A549 (cell line): ENCODE measurements around the gene SEMA5A.

Source experiments
- BHLHE40 ChIP-seq: IDR thresholded peaks from 2 replicates; pipeline ENCODE4 v1.6.1; 2012; ENCODE audit warnings: low read depth, low read length, inconsistent platforms
- CEBPB ChIP-seq, 2 experiments: fragments of >200 bp in 1 of 2; sonication (Bioruptor Twin) in 1 of 2; formaldehyde crosslinking in 1 of 2; IDR thresholded peaks; 2 replicates each; pipeline ENCODE4 v1.6.1; 2012 to 2016
- CHD2 ChIP-seq: fragments of 150-350 bp; IDR thresholded peaks from 2 replicates; pipeline ENCODE4 v1.6.1; 2014; ENCODE audit warnings: low read length; ENCODE audit not compliant: partially characterized antibody
- CHD4 ChIP-seq: fragments of 200-600 bp; sonication (generic); IDR thresholded peaks from 2 replicates; pipeline ENCODE4 v1.6.1; 2016; ENCODE audit warnings: antibody characterized with exemption, mild to moderate bottlenecking, borderline replicate concordance
- JUN ChIP-seq, 2 experiments: fragments of >200 bp; sonication (Bioruptor Twin); formaldehyde crosslinking; IDR thresholded peaks; 2 replicates in 1 of 2; 3 replicates in 1 of 2; pipeline ENCODE4 v1.6.1; 2016 to 2017
- KDM1A ChIP-seq: fragments of 200-600 bp; sonication (generic); IDR thresholded peaks from 2 replicates; pipeline ENCODE4 v1.6.1; 2016; ENCODE audit warnings: low read depth, mild to moderate bottlenecking
- MAZ ChIP-seq: fragments of 150-350 bp; IDR thresholded peaks from 2 replicates; pipeline ENCODE4 v1.6.1; 2014; ENCODE audit warnings: antibody characterized with exemption, low read depth, low read length, borderline replicate concordance
- NFE2L2 ChIP-seq: fragments of 150-350 bp; conservative IDR thresholded peaks from 2 replicates; pipeline ENCODE4 v1.6.1; 2014; ENCODE audit warnings: low read length
- POLR2A ChIP-seq: IDR thresholded peaks from 2 replicates; pipeline ENCODE4 v1.6.1; 2012; ENCODE audit warnings: mild to moderate bottlenecking, low read length
- POLR2AphosphoS2 ChIP-seq: conservative IDR thresholded peaks from 2 replicates; pipeline ENCODE4 v1.6.1; 2012; ENCODE audit warnings: low read length, improper control_type of control experiment, inconsistent platforms
- SMC3 ChIP-seq: fragments of >200 bp; sonication (Bioruptor Twin); formaldehyde crosslinking; IDR thresholded peaks from 3 replicates; pipeline ENCODE4 v1.6.1; 2018; ENCODE audit warnings: inconsistent platforms
- TF ChIP-seq, protein P1 (sequence below): fragments of >200 bp; sonication (Bioruptor Twin); formaldehyde crosslinking; IDR thresholded peaks from 3 replicates; pipeline ENCODE4 v1.5.1; 2016
- TF ChIP-seq, protein P2 (sequence below): IDR thresholded peaks from 2 replicates; pipeline ENCODE4 v1.6.1; 2012
- TF ChIP-seq, protein P3 (sequence below): fragments of 450-650 bp; IDR thresholded peaks from 2 replicates; pipeline ENCODE4 v1.6.1; 2014; ENCODE audit warnings: antibody characterized with exemption

DNA sequence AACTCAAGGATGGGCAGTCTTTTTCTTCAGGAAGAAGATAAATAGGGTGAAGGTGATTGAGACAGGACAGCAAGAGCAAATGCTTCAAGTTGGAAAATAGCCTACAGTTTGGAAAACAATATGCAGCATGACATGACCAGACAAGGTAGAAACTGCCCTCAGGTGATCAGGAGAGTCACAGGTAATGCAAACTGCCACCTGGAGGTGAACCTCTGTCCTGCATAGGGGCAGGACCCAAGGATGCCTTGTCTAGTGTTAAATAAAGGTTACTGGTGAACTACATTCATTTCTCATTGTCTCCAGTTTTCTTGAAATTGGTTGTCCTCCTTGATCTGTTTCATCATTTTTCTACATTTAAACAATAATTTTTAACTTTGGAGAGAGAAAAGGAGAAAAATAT, 232.1 kb downstream of the SEMA5A start:
- TF ChIP-seq POLR2AphosphoS2 = no peak
- no peak for TF ChIP-seq JUN (IDR thresholded peaks at IDR 0.05)
- TF ChIP-seq, protein P1, sequence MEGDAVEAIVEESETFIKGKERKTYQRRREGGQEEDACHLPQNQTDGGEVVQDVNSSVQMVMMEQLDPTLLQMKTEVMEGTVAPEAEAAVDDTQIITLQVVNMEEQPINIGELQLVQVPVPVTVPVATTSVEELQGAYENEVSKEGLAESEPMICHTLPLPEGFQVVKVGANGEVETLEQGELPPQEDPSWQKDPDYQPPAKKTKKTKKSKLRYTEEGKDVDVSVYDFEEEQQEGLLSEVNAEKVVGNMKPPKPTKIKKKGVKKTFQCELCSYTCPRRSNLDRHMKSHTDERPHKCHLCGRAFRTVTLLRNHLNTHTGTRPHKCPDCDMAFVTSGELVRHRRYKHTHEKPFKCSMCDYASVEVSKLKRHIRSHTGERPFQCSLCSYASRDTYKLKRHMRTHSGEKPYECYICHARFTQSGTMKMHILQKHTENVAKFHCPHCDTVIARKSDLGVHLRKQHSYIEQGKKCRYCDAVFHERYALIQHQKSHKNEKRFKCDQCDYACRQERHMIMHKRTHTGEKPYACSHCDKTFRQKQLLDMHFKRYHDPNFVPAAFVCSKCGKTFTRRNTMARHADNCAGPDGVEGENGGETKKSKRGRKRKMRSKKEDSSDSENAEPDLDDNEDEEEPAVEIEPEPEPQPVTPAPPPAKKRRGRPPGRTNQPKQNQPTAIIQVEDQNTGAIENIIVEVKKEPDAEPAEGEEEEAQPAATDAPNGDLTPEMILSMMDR = no peak
- TF ChIP-seq POLR2A = no peak
- no peak for TF ChIP-seq SMC3
- no peak for TF ChIP-seq NFE2L2
- no peak for TF ChIP-seq BHLHE40
- no peak for TF ChIP-seq MAZ
- TF ChIP-seq, protein P2, sequence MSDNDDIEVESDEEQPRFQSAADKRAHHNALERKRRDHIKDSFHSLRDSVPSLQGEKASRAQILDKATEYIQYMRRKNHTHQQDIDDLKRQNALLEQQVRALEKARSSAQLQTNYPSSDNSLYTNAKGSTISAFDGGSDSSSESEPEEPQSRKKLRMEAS = no peak
- TF ChIP-seq CHD4 = no peak
- TF ChIP-seq, protein P3, sequence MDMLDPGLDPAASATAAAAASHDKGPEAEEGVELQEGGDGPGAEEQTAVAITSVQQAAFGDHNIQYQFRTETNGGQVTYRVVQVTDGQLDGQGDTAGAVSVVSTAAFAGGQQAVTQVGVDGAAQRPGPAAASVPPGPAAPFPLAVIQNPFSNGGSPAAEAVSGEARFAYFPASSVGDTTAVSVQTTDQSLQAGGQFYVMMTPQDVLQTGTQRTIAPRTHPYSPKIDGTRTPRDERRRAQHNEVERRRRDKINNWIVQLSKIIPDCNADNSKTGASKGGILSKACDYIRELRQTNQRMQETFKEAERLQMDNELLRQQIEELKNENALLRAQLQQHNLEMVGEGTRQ = no peak
- TF ChIP-seq CHD2 = no peak
- TF ChIP-seq CEBPB (IDR thresholded peaks at IDR 0.05) = no peak
- no peak for TF ChIP-seq KDM1A
